Peyer's patch (tissue), 4 donors: Measurements from ENCODE around the gene C1QTNF2. TPM values are rescaled to one million over a fixed set of nuclear protein-coding genes. Genes with fewer than 3 reads are reported as not detected.

Experiments
- DNase-seq, 3 donors: peaks; one replicate each; pipeline ENCODE4 v3.0.0-alpha.2; 2017 to 2019
- H3K27ac ChIP-seq, 4 donors: fragments of 200-600 bp; sonication (generic); one replicate each; pipeline ENCODE4 v1.5.1; 2016 to 2019
- H3K27me3 ChIP-seq, 2 donors: fragments of 200-600 bp; sonication (generic); one replicate each; pipeline ENCODE4 v1.5.1; 2019
- H3K36me3 ChIP-seq, 3 donors: fragments of 200-600 bp; sonication (generic); one replicate each; pipeline ENCODE4 v1.5.1; 2016 to 2019
- H3K4me1 ChIP-seq, 4 donors: fragments of 200-600 bp; sonication (generic); one replicate each; pipeline ENCODE4 v1.5.1; 2016 to 2019
- H3K4me3 ChIP-seq, 4 donors: fragments of 200-600 bp; sonication (generic); 1 replicate in 3 of 4; 2 replicates in 1 of 4; pipeline ENCODE4 v1.5.1; 2016 to 2019; ENCODE audit warnings: mild to moderate bottlenecking in 1 of 4
- H3K9me3 ChIP-seq, 4 donors: fragments of 200-600 bp; sonication (generic); one replicate each; pipeline ENCODE4 v1.5.1; 2016 to 2019; ENCODE audit warnings: mild to moderate bottlenecking in 1 of 4
- POLR2A ChIP-seq, 2 donors: fragments of 450-650 bp; IDR thresholded peaks; one replicate each; pipeline ENCODE4 v1.5.1; 2017; ENCODE audit warnings: antibody characterized with exemption in 2 of 2, mild to moderate bottlenecking in 2 of 2, moderate library complexity in 2 of 2
- total RNA-seq, 4 donors: library from RNA; depleted of rRNA; stranded (reverse); fragments of >200 nt; gene quantifications; one replicate each; pipeline ENCODE4 v1.1.0, GENCODE V29; 2016
- TF ChIP-seq, protein P1 (sequence below), 6 experiments: fragments of 450-650 bp in 4 of 6; fragments of 200-600 bp in 2 of 6; sonication (generic) in 1 of 6; IDR thresholded peaks; one replicate each; pipeline ENCODE4 v1.5.1; 2017 to 2019; ENCODE audit warnings: antibody characterized with exemption in 6 of 6, mild to moderate bottlenecking in 3 of 6, moderate library complexity in 1 of 6

Gene C1QTNF2
- total RNA-seq, 4 donors from 2014 or later: 0.54 to 2.8 (median 0.88) TPM; not detected in 1

DNA sequence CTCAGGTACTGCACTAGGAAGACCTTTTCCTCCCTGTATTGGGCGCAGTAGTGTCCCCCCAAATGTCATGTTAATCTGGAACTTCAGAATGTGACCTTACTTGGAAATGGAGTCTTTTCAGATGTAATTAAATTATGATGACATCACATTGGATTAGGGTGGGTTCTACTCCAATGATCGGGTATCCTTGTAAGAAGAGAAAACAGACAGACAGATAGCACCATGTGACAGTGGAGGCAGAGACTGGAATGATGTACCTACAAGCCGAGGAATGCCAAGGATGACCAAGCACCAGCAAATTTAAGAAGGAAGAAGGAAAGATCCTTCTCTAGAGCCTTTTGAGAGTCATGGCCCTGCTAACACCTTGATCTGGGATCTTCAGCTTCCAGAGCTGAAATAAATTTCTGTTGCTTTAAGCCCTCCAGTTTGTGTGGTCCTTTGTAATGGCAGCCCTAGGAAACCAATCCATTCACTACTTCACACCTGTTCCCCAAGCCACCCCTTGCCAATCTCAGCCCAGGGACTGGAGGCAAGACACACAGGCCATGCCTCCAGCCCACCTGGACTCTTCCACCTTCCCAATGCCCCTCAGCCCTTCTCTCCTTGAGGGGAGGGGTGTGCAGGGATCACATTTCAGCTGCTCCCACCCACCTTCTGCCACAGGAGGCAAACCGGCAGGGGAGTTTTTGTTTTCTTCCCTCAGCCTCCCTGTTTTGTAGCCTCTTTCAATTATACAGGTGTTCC is 59.7 kb downstream of the C1QTNF2 start:
- Histone ChIP-seq H3K4me1 (peaks cover 0 to 17% (median 4%) of the 10 kb centered on the region in 4 donors), H3K27me3 (no peaks in the 10 kb centered on the region), H3K36me3 (no peaks in the 10 kb centered on the region), H3K27ac (no peak overlapping the region), H3K9me3 (no peaks in the 10 kb centered on the region), H3K4me3 (no peak overlapping the region)
- TF ChIP-seq, protein P1, sequence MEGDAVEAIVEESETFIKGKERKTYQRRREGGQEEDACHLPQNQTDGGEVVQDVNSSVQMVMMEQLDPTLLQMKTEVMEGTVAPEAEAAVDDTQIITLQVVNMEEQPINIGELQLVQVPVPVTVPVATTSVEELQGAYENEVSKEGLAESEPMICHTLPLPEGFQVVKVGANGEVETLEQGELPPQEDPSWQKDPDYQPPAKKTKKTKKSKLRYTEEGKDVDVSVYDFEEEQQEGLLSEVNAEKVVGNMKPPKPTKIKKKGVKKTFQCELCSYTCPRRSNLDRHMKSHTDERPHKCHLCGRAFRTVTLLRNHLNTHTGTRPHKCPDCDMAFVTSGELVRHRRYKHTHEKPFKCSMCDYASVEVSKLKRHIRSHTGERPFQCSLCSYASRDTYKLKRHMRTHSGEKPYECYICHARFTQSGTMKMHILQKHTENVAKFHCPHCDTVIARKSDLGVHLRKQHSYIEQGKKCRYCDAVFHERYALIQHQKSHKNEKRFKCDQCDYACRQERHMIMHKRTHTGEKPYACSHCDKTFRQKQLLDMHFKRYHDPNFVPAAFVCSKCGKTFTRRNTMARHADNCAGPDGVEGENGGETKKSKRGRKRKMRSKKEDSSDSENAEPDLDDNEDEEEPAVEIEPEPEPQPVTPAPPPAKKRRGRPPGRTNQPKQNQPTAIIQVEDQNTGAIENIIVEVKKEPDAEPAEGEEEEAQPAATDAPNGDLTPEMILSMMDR (IDR thresholded peaks at IDR 0.05): no peak
- no peak for TF ChIP-seq POLR2A (IDR thresholded peaks at IDR 0.05)
- DNase-seq: no peak

DNA sequence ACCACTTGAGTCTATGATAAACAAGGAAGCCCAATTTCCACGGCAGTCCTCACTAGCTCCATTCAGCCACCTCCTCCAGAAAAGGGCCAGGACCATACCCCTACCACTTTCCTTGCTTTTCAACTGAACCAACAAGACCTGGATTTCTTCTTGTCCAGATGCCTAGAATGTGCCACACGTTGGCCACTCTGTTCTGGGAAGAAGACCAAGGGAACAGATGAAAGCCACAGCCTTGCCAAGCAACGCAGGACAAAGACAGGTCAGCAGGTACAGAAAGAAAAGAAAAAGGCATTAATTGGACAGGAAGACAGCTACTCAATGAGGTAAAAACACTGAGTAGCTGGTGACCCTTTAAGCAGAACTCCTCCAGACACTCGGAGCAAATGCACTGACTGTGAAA is 60.3 kb downstream of the C1QTNF2 start:
- H3K27me3 ChIP-seq: no peaks in the 10 kb centered on the region
- peaks cover 0 to 17% (median 4%) of the 10 kb centered on the region in 4 donors for H3K4me1 ChIP-seq
- no peaks in the 10 kb centered on the region for H3K36me3 ChIP-seq
- H3K9me3 ChIP-seq: no peaks in the 10 kb centered on the region
- no peak for TF ChIP-seq POLR2A (IDR thresholded peaks at IDR 0.05)
- TF ChIP-seq, protein P1 (IDR thresholded peaks at IDR 0.05): no peak
- no peak overlapping the region for H3K27ac ChIP-seq
- DNase-seq: no peak
- H3K4me3 ChIP-seq: no peak overlapping the region

DNA sequence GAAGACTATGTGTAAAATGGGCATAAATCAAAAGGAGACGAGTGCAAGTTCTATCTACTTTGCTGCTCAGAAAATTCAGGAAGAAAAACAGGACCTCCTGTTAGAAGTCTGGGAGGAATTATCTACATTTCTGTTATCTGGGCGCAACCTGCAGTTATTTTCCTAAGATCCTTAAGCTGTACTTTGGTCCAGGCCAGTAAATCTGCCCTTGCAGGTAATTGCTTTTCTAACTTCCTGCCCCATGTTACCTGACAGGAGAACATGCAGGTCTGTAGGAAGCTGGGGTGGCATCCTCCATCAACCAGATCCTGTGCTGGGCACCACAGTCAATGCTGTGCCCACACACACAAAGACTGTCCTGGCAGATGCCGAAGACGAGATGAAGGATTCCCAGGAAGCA is 63.7 kb downstream of the C1QTNF2 start:
- Histone ChIP-seq H3K27me3 (no peaks in the 10 kb centered on the region), H3K9me3 (no peaks in the 10 kb centered on the region), H3K4me3 (no peak overlapping the region), H3K4me1 (peaks cover 0 to 14% (median 1%) of the 10 kb centered on the region in 4 donors), H3K36me3 (no peaks in the 10 kb centered on the region), H3K27ac (peak overlapping the region in 1 of 4 donors; percentile 64)
- TF ChIP-seq, protein P1 (IDR thresholded peaks at IDR 0.05): no peak
- peak in 1 of 3 donors; percentile 56 for DNase-seq

DNA sequence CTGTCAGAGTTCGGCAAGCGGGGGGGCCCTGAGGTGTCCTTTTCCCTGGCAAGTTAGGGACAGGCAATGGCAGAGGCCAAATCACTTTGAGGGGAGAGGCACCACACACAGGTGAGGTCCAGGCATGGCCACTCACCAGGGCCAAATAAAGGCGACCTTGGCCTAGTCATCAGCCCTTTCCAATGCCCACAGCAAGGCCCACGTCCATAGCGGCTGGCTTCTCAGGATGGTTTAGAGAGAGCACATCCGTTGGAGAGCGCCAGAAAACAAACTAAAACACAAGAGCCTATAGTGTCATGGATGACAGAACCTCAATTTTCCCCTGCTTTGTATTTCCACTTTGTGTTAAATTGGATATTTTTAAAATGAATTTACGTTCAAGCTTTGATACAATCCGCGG is 65.1 kb downstream of the C1QTNF2 start:
- no peaks in the 10 kb centered on the region for H3K9me3 ChIP-seq
- no peaks in the 10 kb centered on the region for H3K36me3 ChIP-seq
- no peak for DNase-seq
- no peak overlapping the region for H3K27ac ChIP-seq
- no peaks in the 10 kb centered on the region for H3K27me3 ChIP-seq
- no peak overlapping the region for H3K4me3 ChIP-seq
- H3K4me1 ChIP-seq: peaks cover 0 to 13% (median 1%) of the 10 kb centered on the region in 4 donors
- TF ChIP-seq POLR2A (IDR thresholded peaks at IDR 0.05): no peak
- TF ChIP-seq, protein P1 (IDR thresholded peaks at IDR 0.05): no peak

DNA sequence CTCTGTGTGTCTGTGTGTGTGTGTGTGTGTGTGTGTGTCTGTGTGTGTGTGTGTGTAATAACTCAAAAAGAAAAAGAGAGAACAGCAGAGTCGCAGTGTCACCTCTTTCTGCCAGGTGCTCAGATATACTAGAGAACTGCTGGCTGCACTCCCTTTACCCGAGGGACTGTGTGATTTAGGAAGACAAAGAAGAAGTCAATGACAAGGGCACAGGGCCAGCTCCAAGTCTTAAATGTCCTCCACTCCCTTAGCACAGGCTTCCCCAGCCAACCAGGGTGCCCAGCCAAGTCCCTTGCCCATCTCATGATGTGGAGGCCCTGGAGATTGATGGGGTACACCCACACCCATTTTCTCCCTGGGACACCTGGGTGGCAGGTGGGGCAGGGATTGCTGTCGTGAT is 66.7 kb downstream of the C1QTNF2 start:
- Histone ChIP-seq H3K36me3 (no peaks in the 10 kb centered on the region), H3K4me3 (no peak overlapping the region), H3K27ac (no peak overlapping the region), H3K27me3 (no peaks in the 10 kb centered on the region), H3K9me3 (no peaks in the 10 kb centered on the region), H3K4me1 (peaks cover 0 to 13% (median 1%) of the 10 kb centered on the region in 4 donors)
- DNase-seq: no peak
- TF ChIP-seq, protein P1 (IDR thresholded peaks at IDR 0.05): no peak
- TF ChIP-seq POLR2A (IDR thresholded peaks at IDR 0.05): no peak
